A673 (cell line): Measurements from ENCODE around the gene CRB1.

ENCODE experiments used
- CTCF ChIP-seq: fragments of 300-800, 200-600 bp; sonication (generic); conservative IDR thresholded peaks from 2 replicates; pipeline ENCODE4 v1.5.1; 2017; ENCODE audit warnings: low read depth, mild to moderate bottlenecking, antibody characterized with exemption, low read length, moderate library complexity, mixed read lengths
- EZH2 ChIP-seq: fragments of 200-600 bp; sonication (generic); IDR thresholded peaks from 2 replicates; pipeline ENCODE4 v1.6.1; 2017; ENCODE audit warnings: borderline replicate concordance, low read depth, mild to moderate bottlenecking, mixed read lengths, antibody characterized with exemption, low read length; ENCODE audit not compliant: poor library complexity, severe bottlenecking

GRCh38 chr1:197307136-197307535 is 39.1 kb downstream of the CRB1 start:
- no peak for TF ChIP-seq CTCF
- no peak for TF ChIP-seq EZH2
